LNCaP clone FGC (cell line): ENCODE results near the gene HLA-DQA1.
"Not testable (repeated sequence)": the region's sequence is repeated elsewhere in the genome, so short reads cannot be mapped to it uniquely, and the experiment has no call there.

ENCODE experiments used
- DNase-seq: peaks from one replicate; pipeline ENCODE4 v3.0.0-alpha.2; 2011; ENCODE audit warnings: low read depth
- H3K4me3 ChIP-seq: 2 replicates; pipeline ENCODE4 v1.5.1; 2011; ENCODE audit warnings: mild to moderate bottlenecking, low read depth, low read length, control low read depth
- CTCF ChIP-seq: IDR thresholded peaks from 2 replicates; pipeline ENCODE4 v1.5.1; 2012; ENCODE audit warnings: mild to moderate bottlenecking; ENCODE audit not compliant: control insufficient read depth, insufficient read depth; ENCODE audit errors: extremely low read depth

The HLA-DQA1 gene

GRCh38 chr6:32643904-32644303, 6.7 kb downstream of the HLA-DQA1 start:
- TF ChIP-seq CTCF = no peak
- no peak for DNase-seq
- H3K4me3 ChIP-seq = no peak overlapping the region

GRCh38 chr6:32645047-32645703, 8.0 kb downstream of the HLA-DQA1 start:
- DNase-seq = no peak
- H3K4me3 ChIP-seq = no peak overlapping the region
- no peak for TF ChIP-seq CTCF

GRCh38 chr6:32655203-32655710, 18.1 kb downstream of the HLA-DQA1 start:
- no peak overlapping the region for H3K4me3 ChIP-seq
- DNase-seq = no peak
- TF ChIP-seq CTCF = no peak

- not testable (repeated sequence) for H3K4me3 ChIP-seq, DNase-seq
Measured at GRCh38 chr6:32657329-32657728, 20.1 kb downstream of the HLA-DQA1 start.

- not testable (repeated sequence) for H3K4me3 ChIP-seq, DNase-seq
Measured at GRCh38 chr6:32657819-32658218, 20.6 kb downstream of the HLA-DQA1 start.

- TF ChIP-seq CTCF = no peak
- no peak overlapping the region for H3K4me3 ChIP-seq
- no peak for DNase-seq
Measured at GRCh38 chr6:32658268-32658897, 21.2 kb downstream of the HLA-DQA1 start.

GRCh38 chr6:32659856-32660595, 22.8 kb downstream of the HLA-DQA1 start:
- no peak overlapping the region for H3K4me3 ChIP-seq
- no peak for DNase-seq
- TF ChIP-seq CTCF = no peak
